HEK293T (cell line): ENCODE results near the gene TFEB.
A peak's percentile ranks its signal among the peaks of the same experiment; 100 is the strongest.

ENCODE experiments used
- ARNT ChIP-seq: fragments of 450-650 bp; IDR thresholded peaks from 2 replicates; pipeline ENCODE4 v1.6.1; 2017; ENCODE audit warnings: mild to moderate bottlenecking
- BHLHE40 ChIP-seq: fragments of 450-650 bp; IDR thresholded peaks from 2 replicates; pipeline ENCODE4 v1.6.1; 2016; ENCODE audit warnings: mild to moderate bottlenecking, moderate library complexity, borderline replicate concordance
- ELF4 ChIP-seq: fragments of 450-650 bp; IDR thresholded peaks from 2 replicates; pipeline ENCODE4 v1.6.1; 2017; ENCODE audit warnings: antibody characterized with exemption
- FOXA1 ChIP-seq: fragments of 450-650 bp; IDR thresholded peaks from 2 replicates; pipeline ENCODE4 v1.6.1; 2016; ENCODE audit warnings: mild to moderate bottlenecking
- FOXK2 ChIP-seq: fragments of 450-650 bp; IDR thresholded peaks from 2 replicates; pipeline ENCODE4 v1.6.1; 2016; ENCODE audit warnings: mild to moderate bottlenecking
- FOXM1 ChIP-seq: fragments of 450-650 bp; IDR thresholded peaks from 2 replicates; pipeline ENCODE4 v1.6.1; 2017; ENCODE audit warnings: mild to moderate bottlenecking, borderline replicate concordance
- HDGF ChIP-seq: fragments of 450-650 bp; IDR thresholded peaks from 2 replicates; pipeline ENCODE4 v1.6.1; 2017; ENCODE audit warnings: antibody characterized with exemption, borderline replicate concordance
- L3MBTL2 ChIP-seq: fragments of 450-650 bp; conservative IDR thresholded peaks from 2 replicates; pipeline ENCODE4 v1.6.1; 2016; ENCODE audit warnings: mild to moderate bottlenecking
- LEF1 ChIP-seq: fragments of 450-650 bp; IDR thresholded peaks from 2 replicates; pipeline ENCODE4 v1.6.1; 2017; ENCODE audit warnings: mild to moderate bottlenecking, borderline replicate concordance
- PKNOX1 ChIP-seq: fragments of 450-650 bp; IDR thresholded peaks from 2 replicates; pipeline ENCODE4 v1.6.1; 2016
- SP1 ChIP-seq: fragments of 450-650 bp; IDR thresholded peaks from 2 replicates; pipeline ENCODE4 v1.6.1; 2017
- SUZ12 ChIP-seq: fragments of 450-650 bp; IDR thresholded peaks from 2 replicates; pipeline ENCODE4 v1.6.1; 2016; ENCODE audit warnings: mild to moderate bottlenecking
- TARDBP ChIP-seq: fragments of 450-650 bp; IDR thresholded peaks from 2 replicates; pipeline ENCODE4 v1.6.1; 2016
- ZNF384 ChIP-seq: fragments of 450-650 bp; IDR thresholded peaks from 2 replicates; pipeline ENCODE4 v1.6.1; 2016

GRCh38 chr6:41767112-41767833 is 31.9 kb upstream of the TFEB start:
- no peak for TF ChIP-seq LEF1
- no peak for TF ChIP-seq ZNF384
- no peak for TF ChIP-seq SUZ12
- TF ChIP-seq SP1, result no peak
- TF ChIP-seq FOXM1, result peak; percentile 27; the same call in 1 of the 2 replicates
- TF ChIP-seq FOXK2, result no peak
- TF ChIP-seq BHLHE40, result no peak
- no peak for TF ChIP-seq TARDBP
- no peak; the same call in 1 of the 2 replicates for TF ChIP-seq PKNOX1
- TF ChIP-seq ARNT, result no peak
- TF ChIP-seq ELF4, result no peak
- no peak for TF ChIP-seq HDGF
- TF ChIP-seq FOXA1, result no peak
- TF ChIP-seq L3MBTL2, result no peak
